Mesendoderm (in vitro differentiated cells): ENCODE data around the gene PDPN.

ENCODE experiments used
- DNase-seq: peaks from one replicate; pipeline ENCODE4 v3.0.0; 2013
- H2AK5ac ChIP-seq: 2 replicates; pipeline ENCODE4 v1.6.1; 2013; ENCODE audit warnings: low read length, inconsistent platforms
- H2BK120ac ChIP-seq: 2 replicates; pipeline ENCODE4 v1.6.1; 2013; ENCODE audit warnings: low read depth, mild to moderate bottlenecking, low read length, moderate library complexity, mixed read lengths
- H2BK15ac ChIP-seq: replicated peaks from 2 replicates; pipeline ENCODE4 v1.6.1; 2013; ENCODE audit warnings: low read depth, mild to moderate bottlenecking, moderate library complexity
- H2BK5ac ChIP-seq: 2 replicates; pipeline ENCODE4 v1.6.1; 2013; ENCODE audit warnings: low read length, inconsistent platforms
- H3K18ac ChIP-seq: 2 replicates; pipeline ENCODE4 v1.6.1; 2013; ENCODE audit warnings: mild to moderate bottlenecking, low read length, mixed read lengths
- H3K23ac ChIP-seq: one replicate; pipeline ENCODE4 v1.6.1; 2013; ENCODE audit warnings: low read length
- H3K27ac ChIP-seq: 2 replicates; pipeline ENCODE4 v1.5.1; 2013; ENCODE audit warnings: low read depth, mild to moderate bottlenecking, inconsistent platforms, low read length, moderate library complexity
- H3K27me3 ChIP-seq: 2 replicates; pipeline ENCODE4 v1.6.1; 2013; ENCODE audit warnings: low read length, control low read depth, mild to moderate bottlenecking, inconsistent platforms; ENCODE audit not compliant: insufficient read depth, poor library complexity
- H3K36me3 ChIP-seq: 2 replicates; pipeline ENCODE4 v1.6.1; 2013; ENCODE audit warnings: low read length, inconsistent platforms; ENCODE audit not compliant: control insufficient read depth, insufficient read depth
- H3K4ac ChIP-seq: one replicate; pipeline ENCODE4 v1.6.1; 2013; ENCODE audit warnings: low read depth, mild to moderate bottlenecking, low read length, moderate library complexity
- H3K4me1 ChIP-seq: 2 replicates; pipeline ENCODE4 v1.6.1; 2013; ENCODE audit warnings: low read depth, low read length, inconsistent platforms; ENCODE audit not compliant: control insufficient read depth
- H3K4me2 ChIP-seq: 2 replicates; pipeline ENCODE4 v1.6.1; 2013; ENCODE audit warnings: low read length
- H3K4me3 ChIP-seq: 2 replicates; pipeline ENCODE4 v1.5.1; 2013; ENCODE audit warnings: mild to moderate bottlenecking, low read length
- H3K56ac ChIP-seq: one replicate; pipeline ENCODE4 v1.6.1; 2013; ENCODE audit warnings: low read length
- H3K79me1 ChIP-seq: 2 replicates; pipeline ENCODE4 v1.6.1; 2013; ENCODE audit warnings: low read length, inconsistent platforms
- H3K79me2 ChIP-seq: 2 replicates; pipeline ENCODE4 v1.6.1; 2013; ENCODE audit warnings: mild to moderate bottlenecking, low read length; ENCODE audit not compliant: control insufficient read depth, insufficient read depth
- H3K9ac ChIP-seq: 2 replicates; pipeline ENCODE4 v1.6.1; 2013; ENCODE audit warnings: low read length, inconsistent platforms
- H4K5ac ChIP-seq: one replicate; pipeline ENCODE4 v1.6.1; 2013; ENCODE audit warnings: low read length
- H4K8ac ChIP-seq: one replicate; pipeline ENCODE4 v1.6.1; 2013; ENCODE audit warnings: low read depth, mild to moderate bottlenecking, control low read depth, low read length, moderate library complexity
- WGBS: extraction: QIAGEN DNeasy Blood & Tissue Kit; methylation state at CpG from one replicate; pipeline ENCODE4 v1.1.7; 2013; ENCODE audit warnings: low lambda C conversion rate, missing lambda C conversion rate; ENCODE audit not compliant: insufficient coverage; ENCODE audit errors: extremely low coverage; 5-methylcytosine and 5-hydroxymethylcytosine counted together

Gene PDPN

DNA sequence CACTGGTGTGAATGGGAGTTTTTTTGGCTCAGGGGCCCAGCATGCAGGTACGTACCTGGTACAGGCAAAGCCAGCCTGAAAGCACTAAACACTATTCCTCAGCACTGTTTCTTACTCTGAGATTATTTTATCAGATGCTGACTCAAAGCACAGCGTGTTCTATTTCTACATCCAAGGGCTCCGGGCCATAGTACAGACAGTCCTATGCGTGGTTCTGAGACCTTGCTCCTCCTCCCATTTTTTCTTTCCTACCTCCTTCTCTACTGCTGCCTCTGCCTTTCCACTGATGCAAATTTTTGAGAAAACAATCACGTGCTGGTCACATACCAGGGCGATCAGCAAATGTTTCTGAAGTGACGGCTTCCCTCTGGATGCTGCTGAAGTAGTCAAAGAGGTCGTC, 36.3 kb downstream of the PDPN start:
- H2BK5ac ChIP-seq, result no peak overlapping the region
- H3K79me1 ChIP-seq, result no peaks in the 10 kb centered on the region
- H3K56ac ChIP-seq, result no peak overlapping the region
- H2BK120ac ChIP-seq, result no peak overlapping the region
- H3K18ac ChIP-seq, result no peak overlapping the region
- H3K27me3 ChIP-seq, result no peaks in the 10 kb centered on the region
- no peak overlapping the region for H3K9ac ChIP-seq
- H3K4ac ChIP-seq, result no peak overlapping the region
- H3K79me2 ChIP-seq, result no peaks in the 10 kb centered on the region
- no peaks in the 10 kb centered on the region for H3K4me1 ChIP-seq
- no peak overlapping the region for H3K4me3 ChIP-seq
- WGBS, result no CpG with 5 or more reads among the region's 8 CpGs
- H3K27ac ChIP-seq, result no peak overlapping the region
- H4K8ac ChIP-seq, result no peak overlapping the region
- H4K5ac ChIP-seq, result no peak overlapping the region
- DNase-seq, result peak; percentile 13
- H2AK5ac ChIP-seq, result no peak overlapping the region
- H3K36me3 ChIP-seq, result no peaks in the 10 kb centered on the region
- H2BK15ac ChIP-seq, result no peak overlapping the region
- H3K4me2 ChIP-seq, result no peak overlapping the region
- H3K23ac ChIP-seq, result no peak overlapping the region

DNA sequence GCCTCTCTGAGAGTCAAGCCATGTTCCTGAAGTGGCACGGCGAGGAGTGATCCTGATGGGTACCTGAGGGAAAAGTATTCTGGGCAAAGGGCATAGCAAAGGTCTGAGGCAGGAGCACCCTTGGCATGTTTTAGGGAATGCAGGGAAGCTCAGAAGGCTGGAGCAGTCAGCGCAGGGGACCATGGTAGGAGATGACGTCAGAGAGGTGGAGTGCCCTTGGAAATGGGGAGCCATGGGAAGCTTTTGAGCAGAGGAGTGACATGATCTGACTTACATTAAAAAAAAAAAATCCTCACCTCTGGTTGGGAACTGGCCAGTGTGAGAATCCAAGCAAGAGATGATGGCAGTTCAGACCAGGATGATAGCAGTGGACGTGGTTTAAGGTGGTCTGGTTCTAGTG, 37.2 kb downstream of the PDPN start:
- Histone ChIP-seq H4K8ac (no peak overlapping the region), H3K56ac (no peak overlapping the region), H4K5ac (no peak overlapping the region), H2BK5ac (no peak overlapping the region), H3K18ac (no peak overlapping the region), H3K79me1 (no peaks in the 10 kb centered on the region), H3K23ac (no peak overlapping the region), H3K4me2 (no peak overlapping the region), H2BK15ac (no peak overlapping the region), H2BK120ac (no peak overlapping the region), H3K36me3 (no peaks in the 10 kb centered on the region), H3K79me2 (no peaks in the 10 kb centered on the region), H2AK5ac (no peak overlapping the region), H3K9ac (no peak overlapping the region), H3K27me3 (no peaks in the 10 kb centered on the region), H3K4me1 (no peaks in the 10 kb centered on the region), H3K27ac (no peak overlapping the region), H3K4me3 (no peak overlapping the region), H3K4ac (no peak overlapping the region)
- no CpG with 5 or more reads among the region's 5 CpGs for WGBS
- DNase-seq, result no peak

DNA sequence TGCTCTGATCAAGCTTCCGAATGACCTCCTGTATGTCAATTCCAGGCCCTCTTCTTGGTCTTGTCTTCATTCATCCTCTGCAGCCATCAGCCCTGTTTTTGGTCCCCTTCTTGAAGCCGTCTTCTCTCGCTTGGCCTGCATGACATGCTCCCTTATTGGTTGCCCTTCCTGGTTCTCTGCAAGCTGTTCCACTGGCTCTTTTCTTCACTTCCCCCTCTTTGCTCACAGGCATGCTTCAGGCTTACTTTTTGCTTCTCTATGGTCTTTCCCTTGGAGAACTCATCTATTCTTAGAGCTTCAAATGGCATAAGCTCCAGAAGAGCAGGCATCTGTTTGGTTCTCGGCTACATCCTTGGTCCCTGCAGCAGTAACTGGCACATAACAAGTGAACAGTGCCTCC, 38.8 kb downstream of the PDPN start:
- Histone ChIP-seq H3K56ac (no peak overlapping the region), H3K36me3 (no peaks in the 10 kb centered on the region), H3K4me2 (no peak overlapping the region), H4K8ac (no peak overlapping the region), H3K23ac (no peak overlapping the region), H3K9ac (no peak overlapping the region), H3K27ac (no peak overlapping the region), H3K4ac (no peak overlapping the region), H3K4me1 (no peaks in the 10 kb centered on the region), H2BK120ac (no peak overlapping the region), H4K5ac (no peak overlapping the region), H2BK5ac (no peak overlapping the region), H2AK5ac (no peak overlapping the region), H3K27me3 (no peaks in the 10 kb centered on the region), H3K4me3 (no peak overlapping the region), H3K79me1 (no peaks in the 10 kb centered on the region), H3K79me2 (no peaks in the 10 kb centered on the region), H3K18ac (no peak overlapping the region), H2BK15ac (no peak overlapping the region)
- no peak for DNase-seq
- WGBS, result no CpG with 5 or more reads among the region's 4 CpGs

DNA sequence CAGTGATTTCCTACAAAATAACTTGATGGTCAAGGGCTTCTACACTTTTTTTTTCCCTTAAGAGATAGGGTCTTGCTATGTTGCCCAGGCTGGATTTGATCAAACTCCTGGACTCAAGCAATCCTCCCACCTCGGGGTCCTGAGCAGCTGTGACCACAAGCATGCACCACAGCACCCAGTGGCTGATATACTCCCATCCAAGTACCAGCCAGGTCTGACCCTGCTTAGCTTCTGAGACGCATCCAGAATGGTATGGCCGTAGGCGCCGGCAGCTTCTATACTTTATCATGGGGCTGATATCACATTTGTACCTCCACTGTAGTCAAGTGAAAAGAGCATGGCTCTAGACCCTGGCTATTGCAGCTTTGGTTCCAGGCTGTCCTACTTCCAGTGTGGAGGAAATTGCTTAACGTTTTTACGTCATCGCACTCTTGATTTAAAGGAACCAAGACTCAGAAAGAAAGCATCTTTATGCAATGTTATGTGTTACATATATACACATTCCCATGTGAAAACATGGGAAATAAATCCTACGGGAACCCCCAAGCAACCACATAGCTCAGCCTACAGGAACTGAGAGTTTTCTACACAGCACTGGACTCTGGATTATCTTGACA, 39.5 kb downstream of the PDPN start:
- H3K4ac ChIP-seq, result no peak overlapping the region
- no CpG with 5 or more reads among the region's 9 CpGs for WGBS
- no peaks in the 10 kb centered on the region for H3K27me3 ChIP-seq
- H3K4me1 ChIP-seq, result no peaks in the 10 kb centered on the region
- no peak overlapping the region for H4K5ac ChIP-seq
- no peak overlapping the region for H3K18ac ChIP-seq
- H3K4me3 ChIP-seq, result no peak overlapping the region
- H2BK15ac ChIP-seq, result no peak overlapping the region
- no peak overlapping the region for H3K9ac ChIP-seq
- no peak overlapping the region for H2BK5ac ChIP-seq
- H3K23ac ChIP-seq, result no peak overlapping the region
- H3K4me2 ChIP-seq, result no peak overlapping the region
- H3K36me3 ChIP-seq, result no peaks in the 10 kb centered on the region
- no peak overlapping the region for H3K56ac ChIP-seq
- no peak overlapping the region for H2AK5ac ChIP-seq
- H3K79me2 ChIP-seq, result no peaks in the 10 kb centered on the region
- DNase-seq, result no peak
- no peaks in the 10 kb centered on the region for H3K79me1 ChIP-seq
- H4K8ac ChIP-seq, result no peak overlapping the region
- no peak overlapping the region for H2BK120ac ChIP-seq
- no peak overlapping the region for H3K27ac ChIP-seq

DNA sequence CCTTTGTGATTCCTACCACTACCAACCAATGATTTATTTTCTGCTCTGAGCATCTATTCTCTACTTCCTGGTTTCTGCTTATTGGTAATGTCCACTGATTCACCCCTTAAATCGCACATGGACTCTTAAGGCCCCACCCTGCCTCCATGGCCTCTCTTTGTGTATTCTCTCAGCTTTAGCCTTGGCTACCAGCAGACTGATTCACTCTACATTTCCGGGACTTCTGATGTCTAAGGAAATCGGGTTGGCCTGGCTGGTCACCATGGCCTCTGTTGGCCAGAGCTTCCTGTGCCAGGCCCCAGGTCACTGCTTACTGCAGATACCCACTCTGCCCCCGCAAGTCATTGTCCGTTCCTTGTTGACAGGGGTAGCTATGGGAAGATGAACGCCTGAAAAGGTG, 40.9 kb downstream of the PDPN start:
- Histone ChIP-seq H2AK5ac (no peak overlapping the region), H3K79me1 (no peaks in the 10 kb centered on the region), H2BK120ac (no peak overlapping the region), H3K27ac (no peak overlapping the region), H3K23ac (no peak overlapping the region), H3K56ac (no peak overlapping the region), H3K36me3 (no peaks in the 10 kb centered on the region), H2BK5ac (no peak overlapping the region), H2BK15ac (no peak overlapping the region), H3K79me2 (no peaks in the 10 kb centered on the region), H3K27me3 (no peaks in the 10 kb centered on the region), H3K4ac (no peak overlapping the region), H3K4me3 (no peak overlapping the region), H3K18ac (no peak overlapping the region), H4K8ac (no peak overlapping the region), H4K5ac (no peak overlapping the region), H3K4me1 (no peaks in the 10 kb centered on the region), H3K9ac (no peak overlapping the region), H3K4me2 (no peak overlapping the region)
- DNase-seq, result no peak
- WGBS, result no CpG with 5 or more reads among the region's 6 CpGs

DNA sequence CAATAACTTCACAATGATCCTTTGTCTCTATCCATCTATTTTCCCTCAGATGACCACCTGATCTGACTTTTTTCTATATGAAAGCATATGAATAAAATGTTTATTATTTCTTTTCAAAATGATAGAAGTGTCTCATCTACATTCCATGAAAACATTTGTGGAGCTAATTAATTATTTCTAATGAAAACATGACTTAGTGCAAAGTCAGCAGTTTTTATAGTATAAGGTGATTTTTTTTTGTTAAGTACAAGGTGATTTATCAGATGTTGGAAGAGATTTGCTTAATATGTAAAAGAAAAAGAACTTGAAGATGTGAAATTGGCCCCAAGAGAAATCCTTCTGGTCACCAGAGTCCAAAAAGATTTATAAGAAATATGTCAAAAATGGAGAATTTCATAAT, 43.5 kb downstream of the PDPN start:
- Histone ChIP-seq H3K36me3 (no peaks in the 10 kb centered on the region), H3K23ac (no peak overlapping the region), H2BK15ac (no peak overlapping the region), H3K79me1 (no peaks in the 10 kb centered on the region), H3K27me3 (no peaks in the 10 kb centered on the region), H3K4me3 (no peak overlapping the region), H4K8ac (no peak overlapping the region), H3K27ac (no peak overlapping the region), H3K79me2 (no peaks in the 10 kb centered on the region), H3K4me1 (no peaks in the 10 kb centered on the region), H3K18ac (no peak overlapping the region), H4K5ac (no peak overlapping the region), H3K56ac (no peak overlapping the region), H2AK5ac (no peak overlapping the region), H3K4ac (no peak overlapping the region), H2BK5ac (no peak overlapping the region), H3K4me2 (no peak overlapping the region), H2BK120ac (no peak overlapping the region), H3K9ac (no peak overlapping the region)
- DNase-seq, result no peak
